GM12878 (cell line): ENCODE results near the gene ELOA. TPM values are rescaled to one million over a fixed set of nuclear protein-coding genes. Genes with fewer than 3 reads are reported as not detected.
A peak's percentile ranks its signal among the peaks of the same experiment; 100 is the strongest.

Source experiments
- CBX5 ChIP-seq: sonication (generic); IDR thresholded peaks from 2 replicates; pipeline ENCODE4 v1.6.1; 2016; ENCODE audit warnings: low read depth, moderate library complexity, mild to moderate bottlenecking, inconsistent platforms
- FOXM1 ChIP-seq: IDR thresholded peaks from 2 replicates; pipeline ENCODE4 v1.6.1; 2012; ENCODE audit warnings: low read depth, mild to moderate bottlenecking, inconsistent platforms, low read length, moderate library complexity
- HCFC1 ChIP-seq: fragments of 150-350 bp; IDR thresholded peaks from 2 replicates; pipeline ENCODE4 v1.6.1; 2014; ENCODE audit warnings: low read length
- HDAC6 ChIP-seq: fragments of 200-600 bp; sonication (generic); IDR thresholded peaks from one replicate; pipeline ENCODE4 v1.8.0; 2017; ENCODE audit warnings: antibody characterized with exemption; ENCODE audit not compliant: unreplicated experiment
- IRF4 ChIP-seq: IDR thresholded peaks from 2 replicates; pipeline ENCODE4 v1.6.1; 2011; ENCODE audit warnings: low read depth, low read length
- KAT2A ChIP-seq: conservative IDR thresholded peaks from 2 replicates; pipeline ENCODE4 v1.6.1; 2011; ENCODE audit warnings: low read depth, low read length; ENCODE audit not compliant: control insufficient read depth
- RAD51 ChIP-seq: fragments of 450-650 bp; IDR thresholded peaks from 2 replicates; pipeline ENCODE4 v1.6.1; 2016; ENCODE audit warnings: moderate library complexity, mild to moderate bottlenecking, inconsistent platforms
- SUPT20H ChIP-seq: IDR thresholded peaks from 2 replicates; pipeline ENCODE4 v1.6.1; 2011; ENCODE audit warnings: low read depth, mild to moderate bottlenecking, low read length, moderate library complexity, borderline replicate concordance; ENCODE audit not compliant: control insufficient read depth
- polyA plus RNA-seq, 11 experiments: library from polyadenylated mRNA; depleted of rRNA in 4 of 11; unstranded in 6 of 11; stranded (reverse) in 5 of 11; fragments of >200 nt; fragmentation: Nextera tagmentation in 4 of 11; fragmentation: Illumina TruSeq in 1 of 11; extraction: Ambion mirVana in 4 of 11; extraction: Trizol in 1 of 11; gene quantifications; 1 replicate in 1 of 11; 2 replicates in 10 of 11; pipeline versions ENCODE4 v1.2.1 to v1.2.3, GENCODE V29; 2011 to 2016; ENCODE audit warnings: inconsistent platforms in 2 of 11, missing spikeins in 2 of 11, low read depth in 1 of 11
- total RNA-seq, 4 experiments: library from RNA; depleted of rRNA in 3 of 4; stranded (reverse); fragments of >200 nt in 3 of 4; fragmentation: Illumina TruSeq in 1 of 4; extraction: Trizol in 1 of 4; gene quantifications; 2 replicates each; pipeline versions ENCODE4 v1.2.1 to v1.2.3, GENCODE V29; 2013 to 2021
- TF ChIP-seq, protein P1 (sequence below): IDR thresholded peaks from 2 replicates; pipeline ENCODE4 v1.6.1; 2012; ENCODE audit warnings: improper control_type of control experiment, low read depth, low read length; ENCODE audit not compliant: insufficient replicate concordance
- TF ChIP-seq, protein P2 (sequence below): fragments of 450-650 bp; IDR thresholded peaks from 2 replicates; pipeline ENCODE4 v1.6.1; 2017; ENCODE audit warnings: mild to moderate bottlenecking, low read depth, inconsistent platforms; ENCODE audit not compliant: poor library complexity, severe bottlenecking
- TF ChIP-seq, protein P3 (sequence below): fragments of 450-650 bp; formaldehyde crosslinking; IDR thresholded peaks from 2 replicates; pipeline ENCODE4 v1.4.0; 2022; ENCODE audit warnings: mild to moderate bottlenecking, moderate library complexity
- TF ChIP-seq, protein P4 (sequence below): fragments of 450-650 bp; formaldehyde crosslinking; IDR thresholded peaks from 2 replicates; pipeline ENCODE4 v1.4.0; 2020; ENCODE audit warnings: mild to moderate bottlenecking, moderate library complexity

Gene ELOA
- total and polyA plus RNA-seq, 10 of the 15 experiments (the other 5 are each of a cell fraction or from before 2014, with no cell fraction given) = 20.1 to 63.6 (median 39.8) TPM

GRCh38 chr1:23777979-23778814 lies 34.9 kb downstream of the ELOA start, which contains the start of gene PITHD1 (continued):
- TF ChIP-seq, protein P1, sequence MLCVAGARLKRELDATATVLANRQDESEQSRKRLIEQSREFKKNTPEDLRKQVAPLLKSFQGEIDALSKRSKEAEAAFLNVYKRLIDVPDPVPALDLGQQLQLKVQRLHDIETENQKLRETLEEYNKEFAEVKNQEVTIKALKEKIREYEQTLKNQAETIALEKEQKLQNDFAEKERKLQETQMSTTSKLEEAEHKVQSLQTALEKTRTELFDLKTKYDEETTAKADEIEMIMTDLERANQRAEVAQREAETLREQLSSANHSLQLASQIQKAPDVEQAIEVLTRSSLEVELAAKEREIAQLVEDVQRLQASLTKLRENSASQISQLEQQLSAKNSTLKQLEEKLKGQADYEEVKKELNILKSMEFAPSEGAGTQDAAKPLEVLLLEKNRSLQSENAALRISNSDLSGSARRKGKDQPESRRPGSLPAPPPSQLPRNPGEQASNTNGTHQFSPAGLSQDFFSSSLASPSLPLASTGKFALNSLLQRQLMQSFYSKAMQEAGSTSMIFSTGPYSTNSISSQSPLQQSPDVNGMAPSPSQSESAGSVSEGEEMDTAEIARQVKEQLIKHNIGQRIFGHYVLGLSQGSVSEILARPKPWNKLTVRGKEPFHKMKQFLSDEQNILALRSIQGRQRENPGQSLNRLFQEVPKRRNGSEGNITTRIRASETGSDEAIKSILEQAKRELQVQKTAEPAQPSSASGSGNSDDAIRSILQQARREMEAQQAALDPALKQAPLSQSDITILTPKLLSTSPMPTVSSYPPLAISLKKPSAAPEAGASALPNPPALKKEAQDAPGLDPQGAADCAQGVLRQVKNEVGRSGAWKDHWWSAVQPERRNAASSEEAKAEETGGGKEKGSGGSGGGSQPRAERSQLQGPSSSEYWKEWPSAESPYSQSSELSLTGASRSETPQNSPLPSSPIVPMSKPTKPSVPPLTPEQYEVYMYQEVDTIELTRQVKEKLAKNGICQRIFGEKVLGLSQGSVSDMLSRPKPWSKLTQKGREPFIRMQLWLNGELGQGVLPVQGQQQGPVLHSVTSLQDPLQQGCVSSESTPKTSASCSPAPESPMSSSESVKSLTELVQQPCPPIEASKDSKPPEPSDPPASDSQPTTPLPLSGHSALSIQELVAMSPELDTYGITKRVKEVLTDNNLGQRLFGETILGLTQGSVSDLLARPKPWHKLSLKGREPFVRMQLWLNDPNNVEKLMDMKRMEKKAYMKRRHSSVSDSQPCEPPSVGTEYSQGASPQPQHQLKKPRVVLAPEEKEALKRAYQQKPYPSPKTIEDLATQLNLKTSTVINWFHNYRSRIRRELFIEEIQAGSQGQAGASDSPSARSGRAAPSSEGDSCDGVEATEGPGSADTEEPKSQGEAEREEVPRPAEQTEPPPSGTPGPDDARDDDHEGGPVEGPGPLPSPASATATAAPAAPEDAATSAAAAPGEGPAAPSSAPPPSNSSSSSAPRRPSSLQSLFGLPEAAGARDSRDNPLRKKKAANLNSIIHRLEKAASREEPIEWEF = no peak
- no peak for TF ChIP-seq IRF4
- TF ChIP-seq CBX5 = no peak
- TF ChIP-seq KAT2A = no peak
- TF ChIP-seq, protein P2, sequence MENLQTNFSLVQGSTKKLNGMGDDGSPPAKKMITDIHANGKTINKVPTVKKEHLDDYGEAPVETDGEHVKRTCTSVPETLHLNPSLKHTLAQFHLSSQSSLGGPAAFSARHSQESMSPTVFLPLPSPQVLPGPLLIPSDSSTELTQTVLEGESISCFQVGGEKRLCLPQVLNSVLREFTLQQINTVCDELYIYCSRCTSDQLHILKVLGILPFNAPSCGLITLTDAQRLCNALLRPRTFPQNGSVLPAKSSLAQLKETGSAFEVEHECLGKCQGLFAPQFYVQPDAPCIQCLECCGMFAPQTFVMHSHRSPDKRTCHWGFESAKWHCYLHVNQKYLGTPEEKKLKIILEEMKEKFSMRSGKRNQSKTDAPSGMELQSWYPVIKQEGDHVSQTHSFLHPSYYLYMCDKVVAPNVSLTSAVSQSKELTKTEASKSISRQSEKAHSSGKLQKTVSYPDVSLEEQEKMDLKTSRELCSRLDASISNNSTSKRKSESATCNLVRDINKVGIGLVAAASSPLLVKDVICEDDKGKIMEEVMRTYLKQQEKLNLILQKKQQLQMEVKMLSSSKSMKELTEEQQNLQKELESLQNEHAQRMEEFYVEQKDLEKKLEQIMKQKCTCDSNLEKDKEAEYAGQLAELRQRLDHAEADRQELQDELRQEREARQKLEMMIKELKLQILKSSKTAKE = no peak
- TF ChIP-seq FOXM1 = no peak
- TF ChIP-seq, protein P3, sequence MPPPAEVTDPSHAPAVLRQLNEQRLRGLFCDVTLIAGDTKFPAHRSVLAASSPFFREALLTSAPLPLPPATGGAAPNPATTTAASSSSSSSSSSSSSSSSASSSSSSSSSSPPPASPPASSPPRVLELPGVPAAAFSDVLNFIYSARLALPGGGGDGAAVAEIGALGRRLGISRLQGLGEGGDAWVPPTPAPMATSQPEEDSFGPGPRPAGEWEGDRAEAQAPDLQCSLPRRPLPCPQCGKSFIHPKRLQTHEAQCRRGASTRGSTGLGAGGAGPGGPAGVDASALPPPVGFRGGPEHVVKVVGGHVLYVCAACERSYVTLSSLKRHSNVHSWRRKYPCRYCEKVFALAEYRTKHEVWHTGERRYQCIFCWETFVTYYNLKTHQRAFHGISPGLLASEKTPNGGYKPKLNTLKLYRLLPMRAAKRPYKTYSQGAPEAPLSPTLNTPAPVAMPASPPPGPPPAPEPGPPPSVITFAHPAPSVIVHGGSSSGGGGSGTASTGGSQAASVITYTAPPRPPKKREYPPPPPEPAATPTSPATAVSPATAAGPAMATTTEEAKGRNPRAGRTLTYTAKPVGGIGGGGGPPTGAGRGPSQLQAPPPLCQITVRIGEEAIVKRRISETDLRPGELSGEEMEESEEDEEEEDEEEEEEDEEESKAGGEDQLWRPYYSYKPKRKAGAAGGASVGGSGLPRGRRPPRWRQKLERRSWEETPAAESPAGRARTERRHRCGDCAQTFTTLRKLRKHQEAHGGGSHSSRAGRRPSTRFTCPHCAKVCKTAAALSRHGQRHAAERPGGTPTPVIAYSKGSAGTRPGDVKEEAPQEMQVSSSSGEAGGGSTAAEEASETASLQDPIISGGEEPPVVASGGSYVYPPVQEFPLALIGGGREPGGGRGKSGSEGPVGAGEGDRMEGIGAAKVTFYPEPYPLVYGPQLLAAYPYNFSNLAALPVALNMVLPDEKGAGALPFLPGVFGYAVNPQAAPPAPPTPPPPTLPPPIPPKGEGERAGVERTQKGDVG = no peak
- TF ChIP-seq HDAC6 = no peak
- no peak for TF ChIP-seq RAD51
- TF ChIP-seq SUPT20H = no peak
- TF ChIP-seq, protein P4, sequence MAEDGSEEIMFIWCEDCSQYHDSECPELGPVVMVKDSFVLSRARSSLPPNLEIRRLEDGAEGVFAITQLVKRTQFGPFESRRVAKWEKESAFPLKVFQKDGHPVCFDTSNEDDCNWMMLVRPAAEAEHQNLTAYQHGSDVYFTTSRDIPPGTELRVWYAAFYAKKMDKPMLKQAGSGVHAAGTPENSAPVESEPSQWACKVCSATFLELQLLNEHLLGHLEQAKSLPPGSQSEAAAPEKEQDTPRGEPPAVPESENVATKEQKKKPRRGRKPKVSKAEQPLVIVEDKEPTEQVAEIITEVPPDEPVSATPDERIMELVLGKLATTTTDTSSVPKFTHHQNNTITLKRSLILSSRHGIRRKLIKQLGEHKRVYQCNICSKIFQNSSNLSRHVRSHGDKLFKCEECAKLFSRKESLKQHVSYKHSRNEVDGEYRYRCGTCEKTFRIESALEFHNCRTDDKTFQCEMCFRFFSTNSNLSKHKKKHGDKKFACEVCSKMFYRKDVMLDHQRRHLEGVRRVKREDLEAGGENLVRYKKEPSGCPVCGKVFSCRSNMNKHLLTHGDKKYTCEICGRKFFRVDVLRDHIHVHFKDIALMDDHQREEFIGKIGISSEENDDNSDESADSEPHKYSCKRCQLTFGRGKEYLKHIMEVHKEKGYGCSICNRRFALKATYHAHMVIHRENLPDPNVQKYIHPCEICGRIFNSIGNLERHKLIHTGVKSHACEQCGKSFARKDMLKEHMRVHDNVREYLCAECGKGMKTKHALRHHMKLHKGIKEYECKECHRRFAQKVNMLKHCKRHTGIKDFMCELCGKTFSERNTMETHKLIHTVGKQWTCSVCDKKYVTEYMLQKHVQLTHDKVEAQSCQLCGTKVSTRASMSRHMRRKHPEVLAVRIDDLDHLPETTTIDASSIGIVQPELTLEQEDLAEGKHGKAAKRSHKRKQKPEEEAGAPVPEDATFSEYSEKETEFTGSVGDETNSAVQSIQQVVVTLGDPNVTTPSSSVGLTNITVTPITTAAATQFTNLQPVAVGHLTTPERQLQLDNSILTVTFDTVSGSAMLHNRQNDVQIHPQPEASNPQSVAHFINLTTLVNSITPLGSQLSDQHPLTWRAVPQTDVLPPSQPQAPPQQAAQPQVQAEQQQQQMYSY (CRISPR knock-in tag) = no peak
- TF ChIP-seq HCFC1 = peak; percentile 46
